ENCODE data around the gene HSP90AA1. TPM values are rescaled to one million over a fixed set of nuclear protein-coding genes. Genes with fewer than 3 reads are reported as not detected.

HSP90AA1 gene
- total and polyA plus RNA-seq, 2 experiments from 2014 or later, result 1,401 to 2,107 TPM

DNA sequence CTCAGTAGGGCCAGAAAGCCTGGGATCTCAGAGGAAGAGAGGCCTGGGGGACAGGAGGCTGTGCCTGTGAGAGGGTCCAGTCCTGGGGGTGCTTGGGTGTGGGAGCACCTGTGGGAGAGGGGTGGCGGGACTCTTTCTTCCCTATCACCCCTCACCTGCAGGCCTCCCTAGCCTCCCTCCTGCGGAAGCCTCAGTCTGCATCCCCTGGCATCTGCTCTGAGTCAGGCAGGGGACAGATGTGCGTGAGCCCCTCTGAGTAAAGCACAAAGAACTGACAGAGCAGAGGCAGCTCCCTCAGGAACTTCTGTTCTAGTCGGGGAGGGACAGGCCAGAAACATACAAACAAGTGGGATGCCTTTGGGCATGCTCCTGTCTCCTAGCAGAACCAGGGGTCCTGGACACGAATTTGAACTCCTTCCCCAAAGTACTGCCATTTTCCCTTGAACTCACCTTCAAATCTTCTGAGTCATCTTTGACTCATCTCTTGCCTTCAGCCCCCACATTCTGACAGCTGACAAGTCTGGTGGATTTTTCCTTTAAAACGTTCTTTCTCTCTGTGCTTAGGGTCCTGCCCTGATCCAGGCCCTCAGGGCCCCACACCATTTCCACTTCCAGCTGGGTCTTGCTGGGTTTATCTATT lies 8.5 kb upstream of the HSP90AA1 start (continued):
- TF ChIP-seq, protein P1, sequence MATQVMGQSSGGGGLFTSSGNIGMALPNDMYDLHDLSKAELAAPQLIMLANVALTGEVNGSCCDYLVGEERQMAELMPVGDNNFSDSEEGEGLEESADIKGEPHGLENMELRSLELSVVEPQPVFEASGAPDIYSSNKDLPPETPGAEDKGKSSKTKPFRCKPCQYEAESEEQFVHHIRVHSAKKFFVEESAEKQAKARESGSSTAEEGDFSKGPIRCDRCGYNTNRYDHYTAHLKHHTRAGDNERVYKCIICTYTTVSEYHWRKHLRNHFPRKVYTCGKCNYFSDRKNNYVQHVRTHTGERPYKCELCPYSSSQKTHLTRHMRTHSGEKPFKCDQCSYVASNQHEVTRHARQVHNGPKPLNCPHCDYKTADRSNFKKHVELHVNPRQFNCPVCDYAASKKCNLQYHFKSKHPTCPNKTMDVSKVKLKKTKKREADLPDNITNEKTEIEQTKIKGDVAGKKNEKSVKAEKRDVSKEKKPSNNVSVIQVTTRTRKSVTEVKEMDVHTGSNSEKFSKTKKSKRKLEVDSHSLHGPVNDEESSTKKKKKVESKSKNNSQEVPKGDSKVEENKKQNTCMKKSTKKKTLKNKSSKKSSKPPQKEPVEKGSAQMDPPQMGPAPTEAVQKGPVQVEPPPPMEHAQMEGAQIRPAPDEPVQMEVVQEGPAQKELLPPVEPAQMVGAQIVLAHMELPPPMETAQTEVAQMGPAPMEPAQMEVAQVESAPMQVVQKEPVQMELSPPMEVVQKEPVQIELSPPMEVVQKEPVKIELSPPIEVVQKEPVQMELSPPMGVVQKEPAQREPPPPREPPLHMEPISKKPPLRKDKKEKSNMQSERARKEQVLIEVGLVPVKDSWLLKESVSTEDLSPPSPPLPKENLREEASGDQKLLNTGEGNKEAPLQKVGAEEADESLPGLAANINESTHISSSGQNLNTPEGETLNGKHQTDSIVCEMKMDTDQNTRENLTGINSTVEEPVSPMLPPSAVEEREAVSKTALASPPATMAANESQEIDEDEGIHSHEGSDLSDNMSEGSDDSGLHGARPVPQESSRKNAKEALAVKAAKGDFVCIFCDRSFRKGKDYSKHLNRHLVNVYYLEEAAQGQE (IDR thresholded peaks at IDR 0.05; ENCODE audit: unreplicated experiment), result no peak
- no peak for TF ChIP-seq ZNF331 (CRISPR knock-in tag; IDR thresholded peaks at IDR 0.05; ENCODE audit: low read depth)

GRCh38 chr14:102094101-102094500 lies 7.3 kb upstream of the HSP90AA1 start:
- Histone ChIP-seq H3K9me2 (ENCODE audit: insufficient read depth) (no peaks in the 10 kb centered on the region), H3K27ac (ENCODE audit: low read depth) (no peak overlapping the region), H3K36me3 (ENCODE audit: insufficient read depth) (no peaks in the 10 kb centered on the region), H3K4me3 (no peak overlapping the region), H3K4me1 (ENCODE audit: insufficient read depth) (peaks cover 11% of the 10 kb centered on the region), H3K79me2 (replicated peaks; ENCODE audit: insufficient read depth) (no peaks in the 10 kb centered on the region), H4K20me1 (replicated peaks; ENCODE audit: insufficient read depth) (no peaks in the 10 kb centered on the region), H3F3A (replicated peaks; ENCODE audit: low read depth) (peaks cover 5% of the 10 kb centered on the region), H3K27me3 (ENCODE audit: insufficient read depth) (no peaks in the 10 kb centered on the region), H2AFZ (no peak overlapping the region), H3K4me2 (no peak overlapping the region)
- H3K4me3 Mint-ChIP-seq, result no peak overlapping the region
- peaks cover 9% of the 10 kb centered on the region for H3K36me3 Mint-ChIP-seq (ENCODE audit: low read depth)
- DNase-seq (ENCODE audit: low spot score) (peak; percentile 50), ATAC-seq (peak; percentile 7; the same call in 1 of the 3 replicates)
- H3K9me3 Mint-ChIP-seq, result peaks cover 4% of the 10 kb centered on the region; the same call in 2 of the 3 replicates
- H3K27ac Mint-ChIP-seq, result no peak overlapping the region
- H3K4me1 Mint-ChIP-seq, result peaks cover 38% of the 10 kb centered on the region
- H3K27me3 Mint-ChIP-seq (ENCODE audit: insufficient read depth, low read depth, poor library complexity), result peaks cover 20% of the 10 kb centered on the region
- TF ChIP-seq, protein P1 (IDR thresholded peaks at IDR 0.05; ENCODE audit: unreplicated experiment), result no peak
- TF ChIP-seq EZH2 (IDR thresholded peaks at IDR 0.05; ENCODE audit: low read depth, unreplicated experiment) (no peak), POLR2AphosphoS5 (IDR thresholded peaks at IDR 0.05; ENCODE audit: low read depth) (no peak), STAT1 (IDR thresholded peaks at IDR 0.05; ENCODE audit: unreplicated experiment) (no peak), EZH2phosphoT487 (IDR thresholded peaks at IDR 0.05; ENCODE audit: unreplicated experiment) (no peak), CREB1 (CRISPR knock-in tag; IDR thresholded peaks at IDR 0.05; ENCODE audit: low read depth) (no peak), CTCF (conservative IDR thresholded peaks at IDR 0.05; ENCODE audit: low read depth in 2 of 2) (no peak)
- TF ChIP-seq, protein P2, sequence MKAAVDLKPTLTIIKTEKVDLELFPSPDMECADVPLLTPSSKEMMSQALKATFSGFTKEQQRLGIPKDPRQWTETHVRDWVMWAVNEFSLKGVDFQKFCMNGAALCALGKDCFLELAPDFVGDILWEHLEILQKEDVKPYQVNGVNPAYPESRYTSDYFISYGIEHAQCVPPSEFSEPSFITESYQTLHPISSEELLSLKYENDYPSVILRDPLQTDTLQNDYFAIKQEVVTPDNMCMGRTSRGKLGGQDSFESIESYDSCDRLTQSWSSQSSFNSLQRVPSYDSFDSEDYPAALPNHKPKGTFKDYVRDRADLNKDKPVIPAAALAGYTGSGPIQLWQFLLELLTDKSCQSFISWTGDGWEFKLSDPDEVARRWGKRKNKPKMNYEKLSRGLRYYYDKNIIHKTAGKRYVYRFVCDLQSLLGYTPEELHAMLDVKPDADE (IDR thresholded peaks at IDR 0.05), result no peak

All from GM23338 (cell line).